PC-9 (cell line): Measurements from ENCODE around the gene C2orf42. TPM values are rescaled to one million over a fixed set of nuclear protein-coding genes. Genes with fewer than 3 reads are reported as not detected.

Source experiments
- BruUV-seq: library from RNA; stranded (reverse); fragments of 400-500 nt; replicated peaks from 2 replicates; lab custom pipeline; 2021; lab: Mats Ljungman, UMichigan
- CTCF ChIA-PET: fragments of 300-600 bp; sonication (Branson Sonifier 250); formaldehyde crosslinking; loops from one replicate; lab custom pipeline; 2022; ENCODE audit warnings: antibody characterized with exemption; lab: Charles Lee
- POLR2A ChIA-PET: fragments of 300-600 bp; sonication (Branson Sonifier 250); formaldehyde crosslinking; loops from one replicate; lab custom pipeline; 2022; ENCODE audit warnings: antibody characterized with exemption; ENCODE audit not compliant: unreplicated experiment; lab: Charles Lee
- DNase-seq, 2 experiments: peaks; one replicate each; pipeline versions ENCODE4 v3.0.0 to v3.0.0-alpha.2; 2015 to 2022; ENCODE audit warnings: mixed read lengths in 1 of 2
- H2AFZ ChIP-seq: fragments of 200-600 bp; sonication (generic); 2 replicates; pipeline ENCODE4 v1.8.1; 2017; ENCODE audit warnings: antibody characterized with exemption
- H3F3A ChIP-seq: fragments of 200-600 bp; sonication (generic); 2 replicates; pipeline ENCODE4 v1.8.1; 2017; ENCODE audit warnings: antibody characterized with exemption, mild to moderate bottlenecking, low read depth; ENCODE audit not compliant: insufficient read depth
- H3K27ac ChIP-seq: fragments of 200-600 bp; sonication (generic); 2 replicates; pipeline ENCODE4 v1.6.1; 2016; ENCODE audit warnings: mixed run types
- H3K27me3 ChIP-seq: fragments of 200-600 bp; sonication (generic); 2 replicates; pipeline ENCODE4 v1.6.1; 2016; ENCODE audit warnings: low read depth, mixed run types; ENCODE audit not compliant: insufficient read depth
- H3K36me3 ChIP-seq: fragments of 200-600 bp; sonication (generic); 2 replicates; pipeline ENCODE4 v1.6.1; 2016; ENCODE audit warnings: low read depth, mixed run types
- H3K4me1 ChIP-seq: fragments of 200-600 bp; sonication (generic); replicated peaks from 2 replicates; pipeline ENCODE4 v1.6.1; 2016; ENCODE audit warnings: mixed run types; ENCODE audit not compliant: insufficient read depth
- H3K4me2 ChIP-seq: fragments of 200-600 bp; sonication (generic); 2 replicates; pipeline ENCODE4 v1.6.1; 2017; ENCODE audit warnings: mixed run types
- H3K4me3 ChIP-seq: fragments of 200-600 bp; sonication (generic); 2 replicates; pipeline ENCODE4 v1.6.1; 2016; ENCODE audit warnings: mixed run types
- H3K79me2 ChIP-seq: fragments of 200-600 bp; sonication (generic); 2 replicates; pipeline ENCODE4 v1.6.1; 2017; ENCODE audit warnings: low read depth, mixed run types
- H3K9me2 ChIP-seq: fragments of 200-600 bp; sonication (generic); 2 replicates; pipeline ENCODE4 v1.8.1; 2017; ENCODE audit warnings: mild to moderate bottlenecking; ENCODE audit not compliant: insufficient read depth
- H3K9me3 ChIP-seq: fragments of 200-600 bp; sonication (generic); 2 replicates; pipeline ENCODE4 v1.8.1; 2016; ENCODE audit warnings: low read depth; ENCODE audit not compliant: insufficient read depth
- H4K20me1 ChIP-seq: fragments of 200-600 bp; sonication (generic); 2 replicates; pipeline ENCODE4 v1.8.1; 2017; ENCODE audit not compliant: insufficient read depth
- EZH2 ChIP-seq: fragments of 200-600 bp; sonication (generic); IDR thresholded peaks from 2 replicates; pipeline ENCODE4 v1.8.0; 2017; ENCODE audit warnings: antibody characterized with exemption, low read depth
- intact Hi-C: fragments of 100-400 bp; cut with micrococcal nuclease; formaldehyde crosslinking; loops from one replicate; pipeline ENCODE4 v1.10.0; 2022; ENCODE audit not compliant: unreplicated experiment
- total RNA-seq: library from RNA; stranded (reverse); gene quantifications from 2 replicates; pipeline ENCODE4 v1.2.3, GENCODE V29; 2021
- TF ChIP-seq, protein P1 (sequence below): fragments of 200-600 bp; sonication (generic); conservative IDR thresholded peaks from 2 replicates; pipeline ENCODE4 v1.6.1; 2017; ENCODE audit warnings: mixed run types, antibody characterized with exemption, mild to moderate bottlenecking, moderate library complexity

The C2orf42 gene
- total RNA-seq, 1 experiment from 2014 or later, result 12.7 TPM

DNA sequence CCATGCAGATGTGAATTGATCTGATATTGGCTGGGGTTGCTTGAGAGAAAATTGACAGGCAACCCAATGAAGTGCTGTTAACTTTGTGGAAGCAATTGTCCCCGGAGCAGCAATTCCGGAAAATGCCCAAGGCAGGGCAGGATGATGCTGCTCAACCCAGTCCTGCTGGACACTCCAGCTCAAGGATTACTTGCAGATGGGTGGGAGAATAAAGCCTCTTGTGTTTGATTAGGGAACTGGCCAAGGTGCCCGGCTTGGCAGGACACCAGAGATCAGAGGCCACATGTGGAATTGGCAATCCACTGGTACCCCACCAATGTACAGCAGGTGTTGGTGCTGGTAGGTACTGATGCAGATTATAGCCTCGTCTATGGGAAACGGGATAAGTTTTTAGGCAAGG is 12.3 kb upstream of the C2orf42 start:
- intact Hi-C loops, result no loop called here
- H3K79me2 ChIP-seq, result no peaks in the 10 kb centered on the region

DNA sequence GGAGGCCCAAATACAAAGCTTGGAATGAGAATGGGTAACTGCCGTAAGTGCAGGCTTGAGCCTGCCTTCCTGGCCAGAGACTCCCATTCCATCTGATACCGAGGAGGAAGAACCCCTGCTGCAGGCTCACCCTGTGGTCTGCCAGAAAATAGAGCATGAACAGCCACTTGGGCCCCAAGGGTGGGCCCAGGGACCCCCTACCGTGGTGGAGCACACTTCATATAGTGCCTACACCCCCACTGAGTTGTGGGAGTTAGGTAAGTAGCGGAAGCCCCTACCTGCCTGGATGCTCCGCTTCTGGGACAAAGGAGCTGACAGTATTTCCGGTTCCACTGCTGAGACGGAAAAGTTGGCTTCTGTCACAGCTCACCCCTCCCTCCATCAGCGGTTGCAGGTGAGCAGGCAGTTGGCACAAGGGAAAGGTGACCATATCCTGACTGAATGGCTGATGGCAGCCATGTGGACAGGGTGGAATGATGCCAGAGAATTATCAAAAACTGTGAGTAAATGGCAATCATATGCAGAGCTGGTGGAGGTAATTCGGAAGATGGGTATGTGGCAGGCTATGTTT is 11.5 kb upstream of the C2orf42 start:
- POLR2A ChIA-PET, result no interaction called here

More for the DNA sequence above, 12.3 kb upstream of the C2orf42 start:
- Histone ChIP-seq H3K4me3 (no peak overlapping the region), H3K4me2 (no peak overlapping the region), H3K27me3 (no peaks in the 10 kb centered on the region), H3K27ac (no peak overlapping the region), H2AFZ (no peak overlapping the region), H3K9me2 (no peaks in the 10 kb centered on the region), H3K9me3 (no peaks in the 10 kb centered on the region), H3F3A (0 out of 2 replicates have a peak, but pooled peaks cover 4% of the 10 kb centered on the region), H3K4me1 (no peaks in the 10 kb centered on the region), H3K36me3 (no peaks in the 10 kb centered on the region), H4K20me1 (no peaks in the 10 kb centered on the region)
- no peak for DNase-seq
- ChIA-PET CTCF (interaction anchor here (0.6 kb wide), 1 partner anchor 53 kb away, joined by 3 read pairs; no protein-coding TSS in a partner anchor), POLR2A (no interaction called here)
- TF ChIP-seq, protein P1, sequence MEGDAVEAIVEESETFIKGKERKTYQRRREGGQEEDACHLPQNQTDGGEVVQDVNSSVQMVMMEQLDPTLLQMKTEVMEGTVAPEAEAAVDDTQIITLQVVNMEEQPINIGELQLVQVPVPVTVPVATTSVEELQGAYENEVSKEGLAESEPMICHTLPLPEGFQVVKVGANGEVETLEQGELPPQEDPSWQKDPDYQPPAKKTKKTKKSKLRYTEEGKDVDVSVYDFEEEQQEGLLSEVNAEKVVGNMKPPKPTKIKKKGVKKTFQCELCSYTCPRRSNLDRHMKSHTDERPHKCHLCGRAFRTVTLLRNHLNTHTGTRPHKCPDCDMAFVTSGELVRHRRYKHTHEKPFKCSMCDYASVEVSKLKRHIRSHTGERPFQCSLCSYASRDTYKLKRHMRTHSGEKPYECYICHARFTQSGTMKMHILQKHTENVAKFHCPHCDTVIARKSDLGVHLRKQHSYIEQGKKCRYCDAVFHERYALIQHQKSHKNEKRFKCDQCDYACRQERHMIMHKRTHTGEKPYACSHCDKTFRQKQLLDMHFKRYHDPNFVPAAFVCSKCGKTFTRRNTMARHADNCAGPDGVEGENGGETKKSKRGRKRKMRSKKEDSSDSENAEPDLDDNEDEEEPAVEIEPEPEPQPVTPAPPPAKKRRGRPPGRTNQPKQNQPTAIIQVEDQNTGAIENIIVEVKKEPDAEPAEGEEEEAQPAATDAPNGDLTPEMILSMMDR, result no peak
- TF ChIP-seq EZH2, result no peak
- no TSS peak for BruUV-seq

DNA sequence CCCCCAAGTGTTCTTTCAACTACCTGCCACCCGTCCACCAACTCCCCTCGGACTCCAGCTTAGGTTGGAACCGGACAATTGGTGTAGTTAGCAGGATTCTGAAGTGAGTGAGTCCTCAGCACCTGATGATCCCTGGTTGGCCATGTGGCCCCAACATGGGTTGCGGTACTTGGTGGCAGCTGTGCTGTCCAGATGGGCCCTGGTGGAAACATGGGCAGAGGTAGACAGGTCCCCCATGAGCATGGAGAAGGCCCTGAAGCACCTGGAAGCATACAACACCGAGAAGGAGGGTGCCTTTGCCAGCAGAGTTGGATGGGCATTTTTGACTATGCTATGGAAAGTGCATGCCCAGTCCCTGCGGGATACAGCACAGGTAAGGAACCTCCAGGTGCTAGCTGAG is 11.0 kb upstream of the C2orf42 start:
- TF ChIP-seq, protein P1, result no peak
- no peak for TF ChIP-seq EZH2
- Histone ChIP-seq H2AFZ (no peak overlapping the region), H3K4me3 (no peak overlapping the region), H3K27me3 (no peaks in the 10 kb centered on the region), H3K9me2 (no peaks in the 10 kb centered on the region), H3K4me2 (no peak overlapping the region), H3K36me3 (no peaks in the 10 kb centered on the region), H3K27ac (no peak overlapping the region), H3K9me3 (no peaks in the 10 kb centered on the region), H3K4me1 (no peaks in the 10 kb centered on the region), H3F3A (0 out of 2 replicates have a peak, but pooled peaks cover 4% of the 10 kb centered on the region), H4K20me1 (no peaks in the 10 kb centered on the region), H3K79me2 (no peaks in the 10 kb centered on the region)
- ChIA-PET POLR2A (no interaction called here), CTCF (no interaction called here)
- intact Hi-C loops, result no loop called here
- no TSS peak for BruUV-seq
- DNase-seq, result no peak

More for the DNA sequence above, 11.5 kb upstream of the C2orf42 start:
- TF ChIP-seq, protein P1, result no peak
- no peak for TF ChIP-seq EZH2
- no TSS peak for BruUV-seq
- DNase-seq, result no peak
- no peak overlapping the region for H3K27ac ChIP-seq
- H3K9me2 ChIP-seq, result no peaks in the 10 kb centered on the region
- no peak overlapping the region for H3K4me3 ChIP-seq
- H3K27me3 ChIP-seq, result no peaks in the 10 kb centered on the region
- H3K79me2 ChIP-seq, result no peaks in the 10 kb centered on the region
- CTCF ChIA-PET, result interaction anchor here (0.6 kb wide), 1 partner anchor 53 kb away, joined by 3 read pairs; no protein-coding TSS in a partner anchor
- intact Hi-C loops, result no loop called here
- 0 out of 2 replicates have a peak, but pooled peaks cover 4% of the 10 kb centered on the region for H3F3A ChIP-seq
- H3K4me1 ChIP-seq, result no peaks in the 10 kb centered on the region
- no peaks in the 10 kb centered on the region for H3K9me3 ChIP-seq
- no peaks in the 10 kb centered on the region for H4K20me1 ChIP-seq
- H2AFZ ChIP-seq, result no peak overlapping the region
- H3K36me3 ChIP-seq, result no peaks in the 10 kb centered on the region
- no peak overlapping the region for H3K4me2 ChIP-seq
